Effector CD8-positive, alpha-beta T cell (primary cell): ENCODE data around the gene NDP.

Source experiments
- DNase-seq: peaks from one replicate; lab custom pipeline; 2025; lab: John Stamatoyannopoulos, UW
- total RNA-seq, 4 experiments: gene quantifications; one replicate each; lab custom pipeline; 2026; lab: John Stamatoyannopoulos, UW

NDP gene
- total RNA-seq, result 0 reads per million in 4 experiments

GRCh38 chrX:43973249-43974099 is at the start of gene NDP:
TSS of gene NDP (minus strand) at chrX:43973390. CDS start at chrX:43958645, 14,745 bp downstream.
- DNase-seq, result no peak

GRCh38 chrX:44022964-44023363 is 49.8 kb upstream of the NDP start:
- DNase-seq, result no peak

GRCh38 chrX:44020693-44021092 is 47.5 kb upstream of the NDP start:
- no peak for DNase-seq

- no peak for DNase-seq
Observed at GRCh38 chrX:44019911-44020310, 46.7 kb upstream of the NDP start.

GRCh38 chrX:44017676-44018075 is 44.5 kb upstream of the NDP start:
- no peak for DNase-seq

- no peak for DNase-seq
Observed at GRCh38 chrX:44016906-44017305, 43.7 kb upstream of the NDP start.

- DNase-seq, result no peak
Observed at GRCh38 chrX:44012484-44013096, 39.4 kb upstream of the NDP start.

- no peak for DNase-seq
Observed at GRCh38 chrX:44011506-44011905, 38.3 kb upstream of the NDP start.

- no peak for DNase-seq
Observed at GRCh38 chrX:44010626-44011025, 37.4 kb upstream of the NDP start.

GRCh38 chrX:44006081-44006480 is 32.9 kb upstream of the NDP start:
- DNase-seq, result no peak

- DNase-seq, result no peak
Observed at GRCh38 chrX:44003975-44004374, 30.8 kb upstream of the NDP start.

- DNase-seq, result no peak
Observed at GRCh38 chrX:44002567-44002966, 29.4 kb upstream of the NDP start.

- no peak for DNase-seq
Observed at GRCh38 chrX:43998374-43998773, 25.2 kb upstream of the NDP start.

- DNase-seq, result no peak
Observed at GRCh38 chrX:43996491-43996890, 23.3 kb upstream of the NDP start.

GRCh38 chrX:43986083-43986482 is 12.9 kb upstream of the NDP start:
- no peak for DNase-seq

GRCh38 chrX:43985511-43985910 is 12.3 kb upstream of the NDP start:
- DNase-seq, result no peak

GRCh38 chrX:43978226-43978625 is 5.0 kb upstream of the NDP start:
- DNase-seq, result no peak

- no peak for DNase-seq
Observed at GRCh38 chrX:43976205-43976604, 3.0 kb upstream of the NDP start.

GRCh38 chrX:43975796-43976195 is 2.6 kb upstream of the NDP start:
- DNase-seq, result no peak

GRCh38 chrX:43974741-43975465 is 1.7 kb upstream of the NDP start:
- no peak for DNase-seq

- DNase-seq, result no peak
Observed at GRCh38 chrX:43974100-43974475, 898 bp upstream of the NDP start.
